DND-41 (cell line): ENCODE results near the gene ICE2.

ENCODE experiments used
- ATAC-seq: fragments of 200-7000 bp; cut with Tn5 transposase; 3 replicates; pipeline ENCODE4 v1.9.1; 2021; ENCODE audit warnings: low read depth; ENCODE audit not compliant: insufficient read depth
- DNase-seq: peaks from one replicate; pipeline ENCODE4 v3.0.0-alpha.2; 2020
- H2AFZ ChIP-seq: 2 replicates; pipeline ENCODE4 v1.6.0; 2012; ENCODE audit warnings: low read depth, low read length
- H3K27ac ChIP-seq: 2 replicates; pipeline ENCODE4 v1.5.1; 2012; ENCODE audit warnings: low read length, inconsistent platforms
- H3K27me3 ChIP-seq: fragments of 200-600 bp; sonication (generic); 2 replicates; pipeline ENCODE4 v1.6.0; 2012; ENCODE audit warnings: low read length, mild to moderate bottlenecking, inconsistent platforms; ENCODE audit not compliant: insufficient read depth, poor library complexity
- H3K36me3 ChIP-seq: 2 replicates; pipeline ENCODE4 v1.5.1; 2012; ENCODE audit warnings: low read length, inconsistent platforms; ENCODE audit not compliant: insufficient read depth
- H3K4me1 ChIP-seq: 2 replicates; pipeline ENCODE4 v1.5.1; 2012; ENCODE audit warnings: mild to moderate bottlenecking, low read length; ENCODE audit not compliant: insufficient read depth
- H3K4me2 ChIP-seq: 2 replicates; pipeline ENCODE4 v1.6.0; 2012; ENCODE audit warnings: mild to moderate bottlenecking, moderate library complexity, low read length, inconsistent platforms; ENCODE audit not compliant: insufficient read depth
- H3K4me3 ChIP-seq, 2 experiments: fragments of 200-600 bp in 1 of 2; shearing (Covaris generic) in 1 of 2; 2 replicates each; pipeline ENCODE4 v1.5.1; 2012 to 2016; ENCODE audit warnings: inconsistent platforms in 2 of 2, low read length in 2 of 2, mild to moderate bottlenecking in 2 of 2, low read depth in 1 of 2, moderate library complexity in 1 of 2
- H3K79me2 ChIP-seq: 2 replicates; pipeline ENCODE4 v1.6.0; 2012; ENCODE audit warnings: low read length, inconsistent platforms; ENCODE audit not compliant: insufficient read depth
- H3K9ac ChIP-seq: 2 replicates; pipeline ENCODE4 v1.6.0; 2012; ENCODE audit warnings: low read depth, mild to moderate bottlenecking, inconsistent platforms, low read length, moderate library complexity
- H3K9me3 ChIP-seq: 2 replicates; pipeline ENCODE4 v1.5.1; 2012; ENCODE audit warnings: low read length, moderate library complexity, mild to moderate bottlenecking, inconsistent platforms; ENCODE audit not compliant: insufficient read depth, severe bottlenecking
- H4K20me1 ChIP-seq: 2 replicates; pipeline ENCODE4 v1.6.0; 2012; ENCODE audit warnings: low read length; ENCODE audit not compliant: insufficient read depth
- EZH2 ChIP-seq: IDR thresholded peaks from 3 replicates; pipeline ENCODE4 v1.6.1; 2012; ENCODE audit warnings: borderline replicate concordance, low read depth, mild to moderate bottlenecking, moderate library complexity, low read length, inconsistent platforms; ENCODE audit not compliant: severe bottlenecking
- TF ChIP-seq, protein P1 (sequence below): IDR thresholded peaks from 2 replicates; pipeline ENCODE4 v1.5.1; 2012; ENCODE audit warnings: borderline replicate concordance, low read length, moderate library complexity, mild to moderate bottlenecking; ENCODE audit not compliant: poor library complexity, severe bottlenecking; ENCODE audit errors: extremely low read depth

Gene ICE2

DNA sequence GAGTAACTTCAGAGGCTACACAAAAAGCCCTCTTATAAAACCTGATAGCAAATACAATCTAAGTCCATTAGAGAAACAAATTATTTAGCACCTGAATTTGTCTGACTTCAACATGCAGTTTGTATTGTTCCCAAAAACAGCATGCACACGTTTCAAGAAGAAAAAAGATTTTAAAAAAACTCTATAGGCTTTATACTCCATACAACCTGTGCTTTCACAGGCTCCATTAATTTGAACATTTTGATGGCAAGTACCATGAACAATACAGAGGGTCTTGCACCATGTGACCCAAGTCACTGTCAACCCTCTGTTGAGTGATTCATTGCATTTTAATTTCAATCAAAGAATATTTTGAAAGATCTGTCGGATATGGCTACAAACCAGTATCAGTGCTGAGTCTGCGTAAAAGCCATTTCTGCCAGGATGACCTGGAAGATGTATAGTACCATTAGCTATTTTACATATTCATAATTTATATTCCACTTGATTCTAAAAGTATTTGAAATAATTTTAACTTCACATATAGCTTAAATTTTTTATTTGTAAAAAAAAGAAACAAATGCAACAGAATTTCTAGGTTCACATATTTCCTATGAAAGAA lies 94.3 kb downstream of the ICE2 start:
- DNase-seq (no peak), ATAC-seq (no peak)
- peaks cover 12% of the 10 kb centered on the region for H3K4me1 ChIP-seq
- no peaks in the 10 kb centered on the region for H3K79me2 ChIP-seq
- no peak overlapping the region for H3K27ac ChIP-seq
- TF ChIP-seq, protein P1, sequence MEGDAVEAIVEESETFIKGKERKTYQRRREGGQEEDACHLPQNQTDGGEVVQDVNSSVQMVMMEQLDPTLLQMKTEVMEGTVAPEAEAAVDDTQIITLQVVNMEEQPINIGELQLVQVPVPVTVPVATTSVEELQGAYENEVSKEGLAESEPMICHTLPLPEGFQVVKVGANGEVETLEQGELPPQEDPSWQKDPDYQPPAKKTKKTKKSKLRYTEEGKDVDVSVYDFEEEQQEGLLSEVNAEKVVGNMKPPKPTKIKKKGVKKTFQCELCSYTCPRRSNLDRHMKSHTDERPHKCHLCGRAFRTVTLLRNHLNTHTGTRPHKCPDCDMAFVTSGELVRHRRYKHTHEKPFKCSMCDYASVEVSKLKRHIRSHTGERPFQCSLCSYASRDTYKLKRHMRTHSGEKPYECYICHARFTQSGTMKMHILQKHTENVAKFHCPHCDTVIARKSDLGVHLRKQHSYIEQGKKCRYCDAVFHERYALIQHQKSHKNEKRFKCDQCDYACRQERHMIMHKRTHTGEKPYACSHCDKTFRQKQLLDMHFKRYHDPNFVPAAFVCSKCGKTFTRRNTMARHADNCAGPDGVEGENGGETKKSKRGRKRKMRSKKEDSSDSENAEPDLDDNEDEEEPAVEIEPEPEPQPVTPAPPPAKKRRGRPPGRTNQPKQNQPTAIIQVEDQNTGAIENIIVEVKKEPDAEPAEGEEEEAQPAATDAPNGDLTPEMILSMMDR, result no peak
- no peak for TF ChIP-seq EZH2
- no peaks in the 10 kb centered on the region for H3K27me3 ChIP-seq
- no peak overlapping the region for H3K4me2 ChIP-seq
- no peaks in the 10 kb centered on the region for H3K36me3 ChIP-seq
- no peak overlapping the region for H2AFZ ChIP-seq
- H3K9ac ChIP-seq, result no peak overlapping the region
- no peaks in the 10 kb centered on the region for H3K9me3 ChIP-seq
- no peak overlapping the region for H3K4me3 ChIP-seq
- no peaks in the 10 kb centered on the region for H4K20me1 ChIP-seq

DNA sequence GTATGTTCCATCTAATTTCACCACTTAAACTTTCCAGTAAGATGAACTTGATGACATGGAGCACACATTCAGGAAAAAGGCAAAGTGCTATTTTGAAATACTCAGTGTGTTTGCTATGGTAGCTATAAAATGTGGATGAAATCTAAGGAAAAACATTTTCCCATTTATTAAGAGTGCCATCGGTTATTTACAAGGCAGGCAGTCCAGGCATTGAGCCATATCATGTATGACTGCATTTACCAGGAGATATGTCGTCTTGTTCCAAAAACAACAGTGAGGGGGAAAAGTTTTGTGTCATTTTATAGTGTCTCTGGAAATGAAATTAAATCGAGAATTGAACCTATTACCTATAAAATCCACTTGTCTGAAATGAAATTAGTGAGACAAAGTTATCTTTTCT lies 94.9 kb downstream of the ICE2 start:
- H3K9ac ChIP-seq, result no peak overlapping the region
- no peak overlapping the region for H3K4me2 ChIP-seq
- DNase-seq, result no peak
- H3K79me2 ChIP-seq, result no peaks in the 10 kb centered on the region
- H3K9me3 ChIP-seq, result no peaks in the 10 kb centered on the region
- H2AFZ ChIP-seq, result no peak overlapping the region
- TF ChIP-seq, protein P1, result no peak
- TF ChIP-seq EZH2, result no peak
- H4K20me1 ChIP-seq, result no peaks in the 10 kb centered on the region
- H3K4me1 ChIP-seq, result peaks cover 6% of the 10 kb centered on the region
- no peak for ATAC-seq
- H3K27me3 ChIP-seq, result no peaks in the 10 kb centered on the region
- H3K36me3 ChIP-seq, result no peaks in the 10 kb centered on the region
- H3K4me3 ChIP-seq, result no peak overlapping the region
- no peak overlapping the region for H3K27ac ChIP-seq

DNA sequence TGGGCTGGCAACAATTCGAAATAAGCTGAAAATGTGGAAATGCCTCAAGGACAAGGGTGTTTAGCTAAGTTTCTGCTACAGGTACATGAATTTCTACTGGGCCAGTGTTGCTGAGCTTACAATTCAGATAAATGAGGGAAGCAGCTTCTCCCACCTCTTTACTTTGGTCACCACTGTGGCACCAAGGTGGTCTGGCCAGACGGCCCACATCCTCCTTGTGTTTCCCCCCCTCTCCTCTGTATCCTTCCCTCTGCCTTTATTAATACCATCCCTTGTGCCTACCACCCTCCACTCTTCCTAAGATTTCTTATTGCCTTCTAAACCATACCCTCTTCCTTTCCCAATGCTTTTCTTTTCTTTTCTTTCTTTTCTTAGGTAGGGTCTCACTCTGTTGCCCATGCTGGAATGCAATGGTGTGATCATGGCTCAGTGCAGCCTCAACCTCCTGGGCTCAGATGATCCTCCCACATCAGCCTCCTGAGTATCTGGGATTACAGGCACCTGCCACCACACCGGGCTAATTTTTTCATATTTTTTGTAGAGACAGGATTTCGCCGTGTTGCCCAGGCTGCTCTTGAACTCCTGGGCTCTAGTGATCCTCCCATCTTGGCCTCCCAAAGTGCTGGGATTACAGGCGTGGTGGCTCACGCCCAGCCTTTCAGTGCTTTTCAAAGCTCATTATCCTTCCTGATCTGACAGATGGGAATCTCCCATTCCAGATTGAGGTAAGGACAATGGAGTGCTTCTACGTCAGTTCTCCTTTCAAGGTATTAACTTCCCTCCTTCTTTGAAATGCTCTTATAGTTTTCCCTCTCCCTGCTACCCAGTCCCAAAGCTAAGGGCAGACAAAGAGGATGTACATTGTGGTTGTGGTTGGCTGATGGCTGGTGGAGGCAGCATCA lies 95.9 kb downstream of the ICE2 start:
- Histone ChIP-seq H3K79me2 (no peaks in the 10 kb centered on the region), H4K20me1 (no peaks in the 10 kb centered on the region), H3K4me3 (no peak overlapping the region), H3K27ac (no peak overlapping the region), H3K4me1 (no peaks in the 10 kb centered on the region), H3K4me2 (no peak overlapping the region), H2AFZ (no peak overlapping the region), H3K27me3 (no peaks in the 10 kb centered on the region), H3K9me3 (no peaks in the 10 kb centered on the region), H3K9ac (no peak overlapping the region), H3K36me3 (no peaks in the 10 kb centered on the region)
- TF ChIP-seq, protein P1, result no peak
- TF ChIP-seq EZH2, result no peak
- DNase-seq (no peak), ATAC-seq (no peak)
